NCI-H748 (cell line): ENCODE measurements around the gene ZNF691.
A peak's percentile ranks its signal among the peaks of the same experiment; 100 is the strongest.

ENCODE experiments used
- DNase-seq: peaks from one replicate; lab custom pipeline; 2025; ENCODE audit not compliant: unreplicated experiment; lab: John Stamatoyannopoulos, UW

Gene ZNF691

GRCh38 chr1:42832641-42833240 lies 13.7 kb upstream of the ZNF691 start:
- DNase-seq, result no peak

GRCh38 chr1:42833981-42834380 lies 12.4 kb upstream of the ZNF691 start:
- DNase-seq, result no peak

- no peak for DNase-seq
Observed at GRCh38 chr1:42834803-42835202, 11.6 kb upstream of the ZNF691 start.

GRCh38 chr1:42835422-42835821 lies 11.0 kb upstream of the ZNF691 start:
- no peak for DNase-seq

GRCh38 chr1:42837709-42838108 lies 8.7 kb upstream of the ZNF691 start:
- DNase-seq, result no peak

GRCh38 chr1:42838482-42839190 lies 7.8 kb upstream of the ZNF691 start:
- DNase-seq, result no peak

GRCh38 chr1:42841010-42841409 lies 5.4 kb upstream of the ZNF691 start:
- DNase-seq, result no peak

- no peak for DNase-seq
Observed at GRCh38 chr1:42841440-42842147, 4.8 kb upstream of the ZNF691 start.

GRCh38 chr1:42844592-42845140 lies 1.7 kb upstream of the ZNF691 start:
- DNase-seq, result no peak

- no peak for DNase-seq
Observed at GRCh38 chr1:42845193-42845592, 1.2 kb upstream of the ZNF691 start.

GRCh38 chr1:42845866-42846256 lies 552 bp upstream of the ZNF691 start:
- peak; percentile 81 for DNase-seq

- DNase-seq, result no peak
Observed at GRCh38 chr1:42847111-42847595, 740 bp downstream of the ZNF691 start.

- no peak for DNase-seq
Observed at GRCh38 chr1:42847721-42848460, 1.5 kb downstream of the ZNF691 start.

GRCh38 chr1:42848823-42849537 lies 2.6 kb downstream of the ZNF691 start:
- DNase-seq, result no peak

GRCh38 chr1:42849944-42850343 lies 3.5 kb downstream of the ZNF691 start:
- no peak for DNase-seq

GRCh38 chr1:42851420-42851819 lies 5.0 kb downstream of the ZNF691 start:
- DNase-seq, result no peak

GRCh38 chr1:42851960-42852607 lies 5.7 kb downstream of the ZNF691 start:
- no peak for DNase-seq

- no peak for DNase-seq
Observed at GRCh38 chr1:42852608-42852980, 6.2 kb downstream of the ZNF691 start.

GRCh38 chr1:42853116-42853884 lies 6.9 kb downstream of the ZNF691 start:
- DNase-seq, result no peak
